GM13977 (cell line): ENCODE measurements around the gene ADISSP.

Experiments used
- DNase-seq: peaks from one replicate; pipeline ENCODE4 v3.0.0; 2012; ENCODE audit warnings: low spot score
- CTCF ChIP-seq: IDR thresholded peaks from 2 replicates; pipeline ENCODE4 v1.5.1; 2012; ENCODE audit warnings: mild to moderate bottlenecking, control low read depth; ENCODE audit not compliant: insufficient read depth; ENCODE audit errors: extremely low read depth, missing control alignments
- in situ Hi-C: fragments of 300-500 bp; cut with MboI; formaldehyde crosslinking; loops from one replicate; pipeline ENCODE4 v1.12.0; 2022; ENCODE audit warnings: low sequenced_read_pairs, low pct_unique_long_range_greater_than_20kb, mixed read lengths, inconsistent platforms; ENCODE audit not compliant: unreplicated experiment

Gene ADISSP

GRCh38 chr20:3785240-3786125 lies 17.9 kb upstream of the ADISSP start:
- DNase-seq: no peak
- TF ChIP-seq CTCF: no peak
- in situ Hi-C loops: no loop called here

GRCh38 chr20:3784863-3785239 lies 17.3 kb upstream of the ADISSP start:
- TF ChIP-seq CTCF: no peak
- in situ Hi-C loops: no loop called here
- DNase-seq: no peak

- DNase-seq: no peak
- in situ Hi-C loops: no loop called here
- no peak for TF ChIP-seq CTCF
Measured at GRCh38 chr20:3784216-3784853, 16.8 kb upstream of the ADISSP start.

DNA sequence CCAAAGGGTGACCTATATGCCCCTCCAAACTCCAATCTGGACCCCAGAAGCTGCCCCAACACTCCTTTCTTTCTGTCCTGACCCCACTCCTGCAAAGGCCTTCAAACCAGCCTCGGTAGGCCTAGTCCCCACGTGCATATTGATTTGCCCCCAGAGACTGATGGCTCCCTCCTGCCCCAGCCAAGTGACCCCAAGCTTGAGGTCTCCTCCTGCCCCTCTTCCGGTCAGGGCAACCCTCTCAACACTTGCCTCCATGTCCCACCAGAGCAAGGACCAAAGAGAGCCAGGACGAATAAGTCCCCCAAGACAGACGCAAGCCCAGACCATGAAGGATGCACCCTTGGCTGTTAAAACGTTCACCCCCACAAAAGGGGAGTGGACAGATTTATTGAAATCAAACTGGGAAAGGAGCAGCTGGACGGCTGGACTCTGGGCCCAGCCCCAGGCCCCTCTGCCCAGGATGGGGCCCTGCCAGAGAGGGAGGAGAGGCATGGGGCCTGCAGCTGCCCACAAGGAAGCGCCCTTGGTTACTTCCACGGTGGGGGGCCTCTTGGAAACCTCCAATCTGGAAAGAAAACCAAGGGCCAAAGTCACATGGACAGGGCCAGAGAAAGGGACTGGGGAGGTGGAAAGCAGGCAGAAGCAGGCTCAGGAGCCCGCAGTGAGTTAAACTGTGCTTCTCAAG lies 16.1 kb upstream of the ADISSP start:
- no peak for DNase-seq
- TF ChIP-seq CTCF: no peak
- in situ Hi-C loops: no loop called here

- no peak for DNase-seq
- TF ChIP-seq CTCF: no peak
- in situ Hi-C loops: no loop called here
Measured at GRCh38 chr20:3783068-3783489, 15.5 kb upstream of the ADISSP start.

- in situ Hi-C loops: no loop called here
- no peak for TF ChIP-seq CTCF
- no peak for DNase-seq
Measured at GRCh38 chr20:3782597-3782996, 15.0 kb upstream of the ADISSP start.
